KBM-7 (cell line): ENCODE measurements around the gene CALML3.

ENCODE experiments used
- DNase-seq: peaks from one replicate; pipeline ENCODE4 v3.0.0-alpha.2; 2015
- in situ Hi-C: fragments of 300-500 bp; cut with MboI; formaldehyde crosslinking; loops from 2 replicates; pipeline ENCODE4 v1.14.3; 2020; ENCODE audit warnings: low sequenced_read_pairs, low pct_unique_long_range_greater_than_20kb, mixed read lengths

CALML3 gene

DNA sequence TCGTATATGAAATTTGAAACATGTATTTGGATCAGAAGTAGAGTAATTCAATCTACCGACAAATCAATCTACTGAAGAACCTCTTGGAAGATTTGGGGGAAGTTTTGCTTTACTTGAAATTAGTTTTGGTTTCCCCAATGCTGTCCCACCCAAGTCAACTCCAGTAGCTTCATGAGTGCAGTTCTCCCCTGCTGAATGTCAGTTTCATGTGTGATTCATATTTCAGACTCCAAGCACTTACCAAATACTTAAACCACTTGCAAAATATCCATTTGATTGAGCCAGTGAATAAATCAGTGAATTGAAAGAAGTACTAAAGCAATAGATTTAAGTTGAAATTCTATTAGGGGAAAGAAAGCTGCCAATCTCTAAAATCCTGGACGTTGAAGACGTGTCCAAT is 34.7 kb upstream of the CALML3 start:
- no peak for DNase-seq
- in situ Hi-C loops, result no loop called here

DNA sequence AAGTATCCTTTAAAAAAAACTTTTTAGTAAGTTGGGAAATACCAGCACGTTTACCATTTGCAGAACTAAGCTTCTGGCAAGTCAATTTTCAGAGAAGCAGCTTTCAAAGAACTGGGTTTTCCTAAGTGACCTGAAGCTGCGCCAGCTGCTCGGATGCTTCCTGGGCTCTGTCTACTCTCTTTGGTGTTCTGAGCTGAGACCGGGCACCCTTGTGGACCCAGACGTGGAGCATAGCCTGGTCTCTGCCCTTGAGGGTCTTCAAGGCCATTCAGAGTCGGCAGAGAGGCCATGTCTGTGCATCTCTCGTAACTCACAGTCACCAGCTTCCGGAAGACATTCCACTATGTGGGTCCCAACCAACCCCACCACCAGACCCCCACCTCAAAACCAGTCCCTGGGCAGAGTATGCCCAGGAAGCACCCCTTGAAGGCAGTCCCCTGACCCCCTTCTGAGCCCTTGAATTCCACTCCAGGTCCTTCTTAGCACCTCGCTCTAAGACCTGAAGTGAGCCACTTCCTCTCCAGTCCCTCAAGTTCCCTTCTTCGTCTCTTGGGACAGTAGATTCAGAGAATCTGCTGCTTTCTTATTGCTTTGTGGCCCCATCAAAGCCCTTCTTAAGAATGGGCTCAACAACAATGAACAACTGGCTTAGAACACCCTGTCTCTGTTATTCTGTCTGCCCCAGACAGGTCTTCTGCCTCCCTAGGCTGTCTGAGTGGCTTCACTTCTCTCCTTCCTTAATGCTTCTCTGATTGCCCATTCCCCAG is 33.9 kb upstream of the CALML3 start:
- in situ Hi-C loops, result no loop called here
- peak; percentile 19 for DNase-seq

DNA sequence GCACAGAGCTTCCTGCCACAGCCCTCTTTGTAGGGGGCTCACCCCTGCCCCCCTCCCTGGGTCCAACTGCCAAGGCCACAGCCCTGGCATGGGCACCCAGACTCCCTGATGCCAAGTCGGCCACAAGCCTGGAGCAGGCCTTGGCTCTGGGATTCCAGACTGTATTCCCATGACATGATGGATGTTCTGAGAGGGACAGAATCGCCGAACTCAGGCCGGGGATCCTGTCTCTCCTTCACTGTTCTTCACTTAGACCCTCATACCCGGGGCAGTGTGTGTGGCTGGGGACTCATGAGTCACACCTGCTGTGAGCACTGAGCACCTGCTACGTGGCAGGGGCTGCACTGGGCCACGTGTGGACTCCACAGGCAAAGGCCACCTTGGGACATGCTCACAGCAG is 33.3 kb upstream of the CALML3 start:
- in situ Hi-C loops, result no loop called here
- DNase-seq, result no peak

DNA sequence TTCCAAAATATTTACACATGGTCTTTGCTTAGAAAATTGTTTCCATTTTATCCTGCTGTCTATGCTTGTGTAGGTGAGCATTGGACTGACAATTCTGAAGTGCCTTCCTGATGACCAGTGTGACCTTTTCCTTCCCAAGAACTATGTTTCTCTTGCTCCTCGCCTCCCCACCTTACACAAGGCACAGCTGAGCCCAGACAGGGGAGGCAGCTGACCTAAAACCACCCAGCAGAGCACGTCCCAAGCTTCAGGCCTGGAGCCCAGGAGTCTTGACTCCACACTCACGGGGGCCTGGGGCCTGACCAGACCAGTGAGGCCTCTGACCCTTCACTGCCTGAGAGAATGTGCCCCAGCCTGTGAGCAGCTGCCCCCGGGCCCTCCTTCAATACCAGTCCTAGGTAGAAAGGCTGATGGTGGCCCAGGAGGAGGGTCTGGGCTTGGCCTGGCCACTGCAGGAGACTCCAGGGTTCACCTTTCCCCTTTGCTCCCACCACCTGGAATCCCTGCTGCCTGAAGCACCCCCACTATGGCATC is 32.4 kb upstream of the CALML3 start:
- no peak for DNase-seq
- in situ Hi-C loops, result no loop called here

DNA sequence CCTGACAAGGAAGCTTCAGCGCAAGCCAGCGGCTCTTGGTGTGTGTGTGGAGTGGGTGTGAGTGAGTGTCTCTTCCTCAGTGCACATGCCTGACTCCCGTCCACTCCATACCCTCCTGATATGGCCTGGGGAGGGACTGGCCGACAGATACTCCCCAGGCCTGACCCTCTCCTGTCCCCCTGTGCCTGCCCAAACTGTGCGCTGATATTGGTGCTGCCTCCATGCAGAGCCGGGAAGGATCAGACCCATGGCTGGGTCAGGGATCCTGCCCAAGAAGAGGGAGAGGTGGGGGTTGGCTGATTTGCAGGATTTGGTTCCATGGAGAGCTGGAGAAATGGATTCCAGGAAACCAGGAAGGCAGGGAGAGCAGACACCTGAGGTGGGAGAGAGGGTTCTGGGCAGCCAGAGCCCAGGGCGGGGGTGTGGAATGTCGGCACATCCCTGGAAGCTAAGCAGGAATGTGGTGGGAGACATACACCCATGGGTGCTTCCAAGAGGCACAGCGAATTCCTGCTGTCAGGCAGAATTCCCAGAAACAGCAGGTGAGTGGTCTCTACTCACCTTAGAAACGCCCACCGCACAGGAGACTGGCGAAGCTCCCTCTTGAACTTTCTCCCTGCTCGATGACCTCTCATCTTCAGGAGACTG is 31.7 kb upstream of the CALML3 start:
- in situ Hi-C loops, result no loop called here
- DNase-seq, result no peak

DNA sequence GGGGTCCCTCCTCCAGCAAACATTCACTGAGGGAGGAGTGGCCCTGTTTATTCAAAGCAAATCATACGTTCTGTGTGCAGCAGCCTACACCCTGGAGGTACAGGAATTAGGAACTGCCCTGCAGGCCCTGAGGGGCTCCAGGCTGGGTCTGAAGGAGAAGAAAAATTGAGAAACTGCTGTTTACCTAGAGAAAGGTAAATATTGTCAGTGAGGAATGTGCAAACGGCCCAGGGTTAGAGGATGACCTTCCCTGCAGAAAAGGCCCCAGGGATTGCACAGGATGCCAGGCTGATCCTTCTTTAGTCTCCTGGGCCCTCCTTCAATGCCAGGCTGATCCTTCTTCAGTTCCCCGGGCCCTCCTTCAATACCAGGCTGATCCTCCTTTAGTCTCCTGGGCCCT is 31.1 kb upstream of the CALML3 start:
- DNase-seq, result no peak

DNA sequence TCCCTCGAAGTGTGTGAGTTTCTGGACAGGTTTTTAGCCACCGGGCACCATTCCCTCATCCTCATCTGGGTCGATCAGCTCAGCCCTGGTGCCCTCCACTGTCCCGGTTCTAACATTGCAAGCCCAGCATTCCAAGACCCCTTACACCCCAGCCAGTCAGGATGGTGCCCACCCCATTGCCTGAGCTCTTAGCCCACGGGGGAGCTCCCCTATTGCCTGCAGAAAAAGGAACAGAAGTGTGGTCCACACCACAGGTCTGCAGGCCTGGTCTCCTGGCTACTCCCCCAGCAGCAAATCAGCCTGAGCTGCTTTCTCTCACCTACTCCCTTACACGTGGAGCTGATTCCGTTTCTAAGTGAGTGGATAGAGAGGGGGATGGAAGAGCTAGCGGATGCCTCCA is 30.1 kb upstream of the CALML3 start:
- DNase-seq, result no peak
- in situ Hi-C loops, result no loop called here

More for the DNA sequence above, 31.1 kb upstream of the CALML3 start:
- in situ Hi-C loops, result no loop called here

DNA sequence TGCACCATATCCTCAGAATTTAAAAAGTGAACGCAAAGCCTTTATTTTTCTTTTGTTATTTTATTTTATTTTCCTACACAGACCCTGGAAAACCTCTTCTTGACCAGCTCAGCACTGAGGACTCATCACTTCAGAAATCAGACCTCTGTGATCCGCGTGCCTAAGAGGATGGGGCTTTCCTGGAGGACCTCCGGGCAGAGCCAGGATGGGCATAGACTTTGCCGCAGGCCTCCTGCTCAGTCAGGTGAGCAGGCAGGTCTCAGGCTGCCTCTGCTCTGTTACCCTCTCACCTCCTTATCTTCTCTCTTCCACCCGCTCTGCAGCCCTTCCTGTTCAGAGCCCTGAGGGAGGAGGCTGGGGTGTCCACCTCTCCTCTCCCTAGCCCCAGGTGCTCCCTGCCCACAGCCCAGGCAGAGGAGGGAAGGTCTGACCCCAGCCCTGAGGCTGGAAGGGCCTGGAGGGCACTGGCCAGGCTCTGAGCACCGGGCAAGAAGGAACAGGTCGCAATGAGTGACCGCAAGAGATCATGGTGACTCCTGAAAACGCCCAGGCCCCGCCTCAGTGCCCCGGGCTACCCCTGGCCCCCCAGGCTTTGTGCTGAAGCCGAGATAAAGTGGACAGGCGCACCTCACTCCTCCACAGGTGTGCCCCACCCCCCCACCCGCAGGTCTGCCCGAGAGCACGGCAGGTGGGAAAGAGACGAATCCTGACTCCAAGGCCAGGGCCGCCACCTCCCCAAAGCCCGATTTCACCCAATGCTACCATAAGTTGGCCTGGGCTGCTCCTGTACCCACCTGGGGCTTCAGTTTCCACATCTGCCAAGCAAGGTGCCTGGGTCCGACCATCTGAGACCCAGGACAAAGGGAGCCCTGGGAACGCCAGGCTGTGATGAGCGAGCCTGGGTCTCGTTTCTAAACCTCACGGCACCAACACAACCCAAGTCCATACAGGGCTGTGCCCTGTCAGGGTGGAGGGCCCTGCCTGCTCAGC is 28.2 kb upstream of the CALML3 start:
- DNase-seq, result no peak
- in situ Hi-C loops, result no loop called here

DNA sequence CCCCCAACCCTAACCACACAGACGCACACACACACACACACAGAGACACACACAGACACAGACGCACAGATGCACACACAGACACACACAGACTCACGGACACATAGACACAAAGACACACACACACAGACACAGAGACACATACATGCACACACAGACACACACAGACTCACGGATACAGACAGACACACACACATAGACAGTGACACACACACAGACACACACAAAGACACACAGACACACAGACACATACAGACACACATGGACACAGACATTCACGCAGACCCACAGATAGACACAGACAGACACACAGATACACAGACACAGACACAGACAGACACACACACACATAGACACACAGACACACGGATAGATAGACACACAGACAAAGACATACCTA is 27.5 kb upstream of the CALML3 start:
- in situ Hi-C loops, result no loop called here
- DNase-seq, result no peak

DNA sequence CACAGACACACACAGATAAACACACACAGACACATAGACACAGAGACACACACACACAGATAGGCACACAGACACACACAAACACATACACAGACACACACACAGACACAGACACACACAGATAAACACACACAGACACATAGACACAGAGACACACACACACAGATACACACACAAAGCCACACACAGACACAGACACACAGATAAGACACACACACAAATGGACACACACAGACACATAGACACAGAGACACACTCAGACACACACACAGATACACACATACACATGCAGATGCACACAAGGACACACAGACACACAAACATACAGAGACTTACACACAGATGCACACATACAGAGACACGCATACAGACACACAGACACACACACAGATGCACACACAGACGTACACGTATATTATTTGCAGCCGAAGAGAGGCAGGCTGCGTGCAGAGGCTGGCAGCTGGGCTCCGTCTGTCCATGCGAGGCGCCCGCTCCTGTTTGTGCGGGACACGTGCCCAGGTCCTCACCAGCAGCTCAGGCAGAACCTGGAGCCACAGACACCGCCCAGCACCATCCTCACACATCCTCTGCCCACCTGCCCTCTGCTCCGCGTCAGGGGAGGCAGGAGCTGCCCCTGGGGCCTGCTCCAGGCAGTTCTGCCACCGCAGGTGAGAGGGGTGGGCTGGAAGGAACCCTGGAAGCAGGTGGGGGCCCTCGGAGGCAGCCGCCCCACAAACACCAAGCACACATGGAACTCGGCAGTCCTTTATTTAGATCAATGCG is 26.6 kb upstream of the CALML3 start:
- DNase-seq, result no peak
- in situ Hi-C loops, result no loop called here

DNA sequence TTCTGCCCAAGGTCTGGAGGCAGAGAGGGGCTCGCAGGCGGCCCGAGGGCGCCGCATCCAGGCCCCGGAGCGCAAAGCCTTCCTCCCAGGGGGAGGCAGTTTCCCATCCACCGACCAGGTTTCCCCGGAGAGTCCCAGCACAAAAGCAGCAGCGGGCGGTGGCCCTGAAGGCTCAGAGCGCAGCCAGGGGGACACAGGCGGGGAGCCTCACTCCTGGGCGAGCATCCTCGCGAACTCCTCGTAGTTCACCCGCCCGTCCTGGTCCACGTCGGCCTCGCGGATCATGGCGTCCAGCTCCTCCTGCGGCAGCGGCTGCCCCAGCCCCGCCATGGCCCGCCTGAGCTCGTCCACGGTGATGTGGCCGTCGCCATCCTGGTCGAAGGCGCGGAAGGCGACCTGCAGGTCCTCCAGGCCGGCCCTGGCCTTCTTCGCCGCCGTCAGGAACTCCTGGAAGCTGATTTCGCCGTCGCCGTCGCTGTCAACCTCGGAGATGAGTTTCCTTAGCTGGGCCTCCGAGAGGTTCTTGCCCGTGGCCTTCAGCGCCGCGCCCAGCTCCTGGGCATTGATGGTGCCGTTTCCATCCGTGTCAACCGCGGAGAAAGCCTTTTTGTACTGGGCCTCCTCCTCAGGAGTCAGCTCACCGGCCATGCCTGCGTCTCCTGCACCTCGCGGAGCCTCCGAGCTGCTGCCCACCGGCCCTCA is 25.8 kb upstream of the CALML3 start:
- DNase-seq, result no peak
- in situ Hi-C loops, result no loop called here

DNA sequence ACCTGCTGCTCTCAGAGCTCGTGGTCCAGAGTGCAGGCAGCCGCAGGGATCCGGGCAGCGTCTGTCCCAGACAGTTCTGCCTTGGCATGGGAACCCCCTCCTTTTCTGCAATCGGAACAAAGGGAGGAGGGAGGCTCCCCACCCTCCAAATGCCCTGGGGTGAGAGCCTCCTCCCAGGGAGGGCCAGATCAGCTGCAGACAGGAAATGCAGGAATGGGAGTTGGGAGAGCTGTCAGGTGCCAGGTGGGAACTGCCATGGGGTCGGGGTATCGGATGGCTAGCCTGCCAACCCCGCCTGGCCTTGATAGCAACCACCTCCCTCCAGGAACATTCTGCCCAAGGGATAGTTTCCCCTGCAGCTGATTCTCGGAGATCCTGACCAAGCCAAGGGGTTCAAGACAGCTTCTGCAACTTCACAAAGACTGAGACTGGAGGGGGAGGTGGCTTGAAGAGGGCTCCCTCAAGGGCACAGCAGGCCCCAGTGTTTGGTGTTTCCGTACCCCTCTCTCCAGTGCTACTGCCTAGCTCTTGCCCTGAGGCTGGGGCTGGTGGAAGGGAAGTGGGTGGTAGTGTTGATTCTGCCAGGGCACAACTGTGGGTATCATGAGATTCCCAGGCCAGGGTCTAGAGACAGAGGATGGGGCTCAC is 25.1 kb upstream of the CALML3 start, which contains the start of gene CALML5:
Gene CALML5 (minus strand): TSS at position 78 of the 648 bp plus-strand sequence. CDS start 132 bp downstream, outside the sequence.
- in situ Hi-C loops, result no loop called here
- DNase-seq, result no peak

DNA sequence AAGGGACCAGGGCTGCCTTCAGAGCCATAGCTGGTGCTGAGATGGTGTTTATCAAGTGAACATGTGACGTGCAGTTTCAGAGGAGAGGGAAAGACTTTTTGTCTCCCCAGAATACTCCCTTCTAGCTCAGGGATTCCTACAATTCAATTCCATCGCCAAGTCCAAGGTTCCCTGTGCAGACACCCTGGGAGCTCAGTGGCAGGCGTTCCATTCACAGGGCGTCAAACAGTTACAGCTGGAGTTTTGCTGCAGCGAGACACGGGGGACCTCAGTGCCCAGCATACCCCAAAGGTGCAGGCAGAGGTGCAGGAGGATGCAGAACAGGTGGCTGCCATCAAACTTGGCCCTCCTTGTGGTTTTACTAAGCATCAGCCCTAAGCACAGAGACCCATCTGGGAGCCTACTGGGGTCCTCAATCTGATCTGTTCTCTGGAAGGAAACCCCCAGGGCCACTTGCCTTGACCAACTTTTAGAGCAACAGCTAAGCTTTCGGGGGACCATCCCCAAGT is 24.5 kb upstream of the CALML3 start:
- DNase-seq, result no peak
- in situ Hi-C loops, result no loop called here

DNA sequence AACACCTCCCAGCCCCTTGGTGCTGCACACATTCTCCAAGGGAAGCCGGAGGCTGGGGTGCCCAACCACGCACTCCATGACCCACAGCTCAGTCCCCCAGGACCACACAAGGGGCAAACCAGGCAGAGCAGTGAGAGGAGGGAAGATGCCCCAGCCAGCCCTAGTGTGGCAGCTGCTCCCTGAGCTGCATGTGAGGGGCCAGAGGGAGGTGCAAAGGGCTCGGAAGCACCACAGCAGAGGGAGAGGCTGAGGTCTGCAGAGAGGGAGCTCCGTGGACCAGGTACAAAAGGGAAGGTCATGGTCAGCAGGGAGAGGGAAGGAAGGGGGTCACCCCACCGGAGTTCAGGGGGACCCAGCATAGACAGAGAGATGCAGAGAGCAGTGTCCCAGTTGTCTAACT is 23.9 kb upstream of the CALML3 start:
- DNase-seq, result no peak
- in situ Hi-C loops, result no loop called here

DNA sequence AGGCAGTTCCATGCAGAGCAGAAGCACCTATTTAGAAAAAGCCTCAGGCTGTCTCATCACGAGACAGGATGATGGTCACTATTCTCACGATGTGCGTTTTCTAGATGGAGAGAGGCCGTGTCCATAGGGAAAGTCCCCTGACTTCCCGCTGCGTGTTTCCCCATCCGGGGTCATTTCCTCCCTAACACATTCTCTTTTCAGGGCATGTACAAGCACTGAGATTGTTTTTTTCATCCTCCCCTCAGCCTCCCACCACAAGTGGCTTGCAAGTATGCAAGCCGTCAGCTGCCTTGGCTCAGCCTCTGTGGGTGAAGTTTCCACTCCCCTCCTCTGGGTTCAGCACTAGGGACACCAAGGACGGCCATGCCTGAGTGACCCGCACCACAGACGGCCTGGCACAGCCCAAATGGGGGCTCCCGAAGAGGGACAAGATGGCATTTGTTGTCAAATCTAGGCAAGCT is 22.7 kb upstream of the CALML3 start:
- no peak for DNase-seq
- in situ Hi-C loops, result no loop called here

DNA sequence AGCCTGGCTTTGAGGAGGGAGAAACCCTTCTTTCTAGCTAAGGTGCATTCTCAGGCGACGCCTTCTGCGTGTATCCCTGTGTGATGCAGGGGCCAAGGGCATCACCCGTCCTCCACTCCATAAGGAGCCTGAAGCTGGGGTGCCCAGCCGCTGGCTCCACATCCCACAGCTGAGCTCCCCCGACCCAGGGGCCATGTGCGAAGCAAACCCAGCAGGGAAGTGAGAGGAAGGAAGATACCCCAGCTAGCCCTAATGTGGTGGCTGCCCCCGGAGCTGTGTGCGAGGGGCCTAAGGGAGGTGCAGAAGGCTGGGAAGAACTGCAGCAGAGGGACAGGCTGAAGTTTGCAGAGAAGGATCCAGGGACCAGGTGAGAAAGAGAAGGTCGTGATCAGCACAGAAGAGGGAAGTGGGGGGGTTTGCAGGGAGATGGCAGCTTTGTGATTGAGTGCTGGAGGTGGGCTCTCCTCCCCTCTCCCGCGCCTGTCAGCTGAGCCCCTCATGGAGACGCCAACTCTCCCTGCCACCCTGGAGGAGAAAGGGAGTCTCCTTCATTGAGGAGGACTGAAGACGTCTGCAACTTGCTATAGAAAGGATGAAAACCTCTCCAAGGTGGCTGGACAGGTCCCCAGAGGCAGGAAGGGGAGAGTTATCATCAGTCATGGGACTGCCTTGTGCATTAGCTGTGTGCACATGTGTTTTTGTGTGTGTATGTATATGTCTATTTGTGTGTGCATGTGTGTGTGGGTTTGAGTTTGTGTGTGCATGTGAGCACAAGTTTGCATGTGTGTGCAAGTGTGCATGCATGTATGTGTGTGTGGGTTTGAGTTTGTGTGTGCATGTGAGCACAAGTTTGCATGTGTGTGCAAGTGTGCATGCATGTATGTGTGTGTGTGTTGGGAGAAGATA is 21.9 kb upstream of the CALML3 start:
- in situ Hi-C loops, result no loop called here
- no peak for DNase-seq

DNA sequence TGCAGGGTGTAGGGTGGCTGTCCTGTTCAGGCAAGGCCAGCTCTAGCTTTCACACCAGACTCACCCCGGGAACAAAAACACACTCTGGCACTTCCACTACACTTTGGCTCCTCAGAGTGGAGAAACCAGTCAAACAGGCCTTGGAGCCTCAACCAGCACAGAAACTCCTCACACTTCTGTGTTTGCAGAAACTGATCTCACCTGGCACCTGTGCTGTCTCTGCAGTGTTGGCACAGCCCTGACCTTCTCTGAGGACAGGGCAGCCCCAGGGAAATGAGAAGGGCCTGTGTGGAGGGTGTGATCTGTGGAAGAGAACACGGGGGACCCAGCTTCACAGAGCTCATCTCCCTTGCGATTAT is 21.3 kb upstream of the CALML3 start:
- in situ Hi-C loops, result no loop called here
- no peak for DNase-seq
